Chondrocyte (in vitro differentiated cells): ENCODE measurements around the gene DLG2. TPM values are rescaled to one million over a fixed set of nuclear protein-coding genes. Genes with fewer than 3 reads are reported as not detected.

Experiments used
- DNase-seq: peaks from one replicate; pipeline ENCODE4 v3.0.0; 2021; ENCODE audit warnings: mixed read lengths, low spot score
- H3K27ac Mint-ChIP-seq: one replicate; pipeline ENCODE4 v1.8.0; 2021; ENCODE audit warnings: mild to moderate bottlenecking, moderate library complexity, mixed read lengths; ENCODE audit not compliant: unreplicated experiment
- H3K27me3 Mint-ChIP-seq: 2 replicates; pipeline ENCODE4 v1.8.0; 2021; ENCODE audit warnings: low read depth, mixed read lengths
- H3K36me3 Mint-ChIP-seq: 2 replicates; pipeline ENCODE4 v1.8.0; 2021; ENCODE audit warnings: low read depth, mixed read lengths
- H3K4me1 Mint-ChIP-seq: 2 replicates; pipeline ENCODE4 v1.8.0; 2021; ENCODE audit warnings: low read depth, mild to moderate bottlenecking, mixed read lengths
- H3K4me3 Mint-ChIP-seq: one replicate; pipeline ENCODE4 v1.8.0; 2021; ENCODE audit warnings: mild to moderate bottlenecking, moderate library complexity, mixed read lengths; ENCODE audit not compliant: unreplicated experiment
- H3K9me3 Mint-ChIP-seq: 2 replicates; pipeline ENCODE4 v1.8.0; 2021; ENCODE audit warnings: low read depth, mixed read lengths
- total RNA-seq: library from RNA; stranded (reverse); gene quantifications from 3 replicates; pipeline ENCODE4 v1.2.1, GENCODE V29; 2021
- TF ChIP-seq, protein P1 (sequence below): fragments of 200-600 bp; sonication (generic); IDR thresholded peaks from 2 replicates; pipeline ENCODE4 v1.5.0; 2021; ENCODE audit warnings: antibody characterized with exemption, mild to moderate bottlenecking, moderate library complexity

Gene DLG2
- total RNA-seq, 1 donor from 2014 or later = 1.3 TPM

DNA sequence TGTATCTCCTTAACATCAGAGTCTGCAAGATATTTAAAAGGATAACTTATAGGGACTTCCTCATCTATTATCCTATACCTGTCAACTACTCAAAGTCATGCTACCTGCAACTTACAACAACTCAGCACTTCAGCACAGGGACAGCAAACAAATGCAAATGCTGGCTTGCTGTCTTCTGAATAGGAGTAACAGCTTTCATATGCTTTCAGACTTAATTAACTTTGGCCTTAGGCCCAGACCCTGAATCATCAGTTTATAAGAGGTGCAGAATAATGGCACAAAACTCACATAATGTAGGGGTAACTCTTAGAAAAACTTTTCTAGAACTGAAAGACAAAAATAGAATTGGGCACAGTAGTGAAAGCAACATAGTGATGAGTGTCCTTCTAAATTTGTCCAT lies 953.4 kb downstream of the DLG2 start:
- H3K27me3 Mint-ChIP-seq = peaks cover 3% of the 10 kb centered on the region
- TF ChIP-seq, protein P1, sequence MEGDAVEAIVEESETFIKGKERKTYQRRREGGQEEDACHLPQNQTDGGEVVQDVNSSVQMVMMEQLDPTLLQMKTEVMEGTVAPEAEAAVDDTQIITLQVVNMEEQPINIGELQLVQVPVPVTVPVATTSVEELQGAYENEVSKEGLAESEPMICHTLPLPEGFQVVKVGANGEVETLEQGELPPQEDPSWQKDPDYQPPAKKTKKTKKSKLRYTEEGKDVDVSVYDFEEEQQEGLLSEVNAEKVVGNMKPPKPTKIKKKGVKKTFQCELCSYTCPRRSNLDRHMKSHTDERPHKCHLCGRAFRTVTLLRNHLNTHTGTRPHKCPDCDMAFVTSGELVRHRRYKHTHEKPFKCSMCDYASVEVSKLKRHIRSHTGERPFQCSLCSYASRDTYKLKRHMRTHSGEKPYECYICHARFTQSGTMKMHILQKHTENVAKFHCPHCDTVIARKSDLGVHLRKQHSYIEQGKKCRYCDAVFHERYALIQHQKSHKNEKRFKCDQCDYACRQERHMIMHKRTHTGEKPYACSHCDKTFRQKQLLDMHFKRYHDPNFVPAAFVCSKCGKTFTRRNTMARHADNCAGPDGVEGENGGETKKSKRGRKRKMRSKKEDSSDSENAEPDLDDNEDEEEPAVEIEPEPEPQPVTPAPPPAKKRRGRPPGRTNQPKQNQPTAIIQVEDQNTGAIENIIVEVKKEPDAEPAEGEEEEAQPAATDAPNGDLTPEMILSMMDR = no peak
- H3K4me3 Mint-ChIP-seq = no peak overlapping the region
- DNase-seq = no peak
- no peaks in the 10 kb centered on the region for H3K4me1 Mint-ChIP-seq
- H3K27ac Mint-ChIP-seq = no peak overlapping the region
- H3K36me3 Mint-ChIP-seq = no peaks in the 10 kb centered on the region
- H3K9me3 Mint-ChIP-seq = peaks cover 3% of the 10 kb centered on the region

DNA sequence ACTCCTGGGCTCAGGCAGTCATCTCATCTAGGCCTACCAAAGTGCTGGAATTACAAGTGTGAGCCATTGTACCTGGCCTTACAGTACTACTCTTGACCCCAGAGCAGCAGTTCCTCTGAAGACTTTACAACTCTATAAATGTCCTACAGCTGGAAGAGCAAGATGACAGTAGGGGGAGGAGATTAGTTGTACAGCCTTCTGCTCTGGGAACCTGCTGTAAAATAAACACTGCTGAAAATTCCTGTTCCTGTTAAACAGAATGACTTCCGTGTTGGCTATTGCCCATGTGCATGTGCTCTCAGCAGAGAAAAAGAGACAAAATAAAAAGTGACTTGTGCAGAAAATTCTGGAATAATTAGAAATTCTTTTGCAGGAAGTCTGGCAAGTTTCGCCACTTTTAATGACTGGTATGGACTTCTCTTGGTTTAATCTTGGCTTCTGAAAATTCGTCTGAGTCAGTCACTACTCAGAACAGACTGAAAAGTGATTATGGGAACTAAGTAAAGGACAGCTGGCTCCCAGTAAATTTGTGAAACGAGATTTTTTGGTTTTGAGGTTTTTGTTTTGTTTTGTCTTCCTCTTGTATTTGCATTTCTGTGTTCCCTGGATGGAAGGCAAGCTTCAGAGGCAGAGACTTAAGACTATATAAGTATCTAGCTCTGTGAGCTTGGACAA lies 955.7 kb downstream of the DLG2 start:
- H3K4me1 Mint-ChIP-seq = no peaks in the 10 kb centered on the region
- H3K27me3 Mint-ChIP-seq = no peaks in the 10 kb centered on the region
- H3K27ac Mint-ChIP-seq = no peak overlapping the region
- no peak overlapping the region for H3K4me3 Mint-ChIP-seq
- TF ChIP-seq, protein P1 = no peak
- no peak for DNase-seq
- H3K9me3 Mint-ChIP-seq = peaks cover 3% of the 10 kb centered on the region
- no peaks in the 10 kb centered on the region for H3K36me3 Mint-ChIP-seq

DNA sequence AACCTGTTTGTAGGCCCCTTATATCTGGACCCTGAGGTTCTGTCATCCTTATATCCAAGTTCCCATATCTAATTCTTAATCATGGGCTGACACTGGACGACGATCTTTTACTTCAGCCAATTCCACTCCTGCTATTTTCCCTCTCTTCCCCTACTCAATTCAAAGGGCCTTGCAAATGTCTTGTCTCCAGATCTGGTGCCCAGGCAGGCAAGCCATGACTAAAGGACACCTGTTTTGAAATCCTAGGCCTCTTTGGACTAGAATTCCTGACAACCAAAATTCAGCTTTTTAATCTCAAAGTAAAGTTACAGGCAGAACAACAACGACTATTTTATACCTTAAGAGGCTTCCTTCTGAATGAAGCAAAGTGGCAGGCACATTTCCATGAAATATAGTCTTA lies 963.4 kb downstream of the DLG2 start:
- TF ChIP-seq, protein P1 = no peak
- Mint-ChIP-seq H3K9me3 (no peaks in the 10 kb centered on the region), H3K36me3 (no peaks in the 10 kb centered on the region), H3K27ac (no peak overlapping the region), H3K4me3 (no peak overlapping the region), H3K27me3 (peaks cover 2% of the 10 kb centered on the region), H3K4me1 (no peaks in the 10 kb centered on the region)
- DNase-seq = no peak

DNA sequence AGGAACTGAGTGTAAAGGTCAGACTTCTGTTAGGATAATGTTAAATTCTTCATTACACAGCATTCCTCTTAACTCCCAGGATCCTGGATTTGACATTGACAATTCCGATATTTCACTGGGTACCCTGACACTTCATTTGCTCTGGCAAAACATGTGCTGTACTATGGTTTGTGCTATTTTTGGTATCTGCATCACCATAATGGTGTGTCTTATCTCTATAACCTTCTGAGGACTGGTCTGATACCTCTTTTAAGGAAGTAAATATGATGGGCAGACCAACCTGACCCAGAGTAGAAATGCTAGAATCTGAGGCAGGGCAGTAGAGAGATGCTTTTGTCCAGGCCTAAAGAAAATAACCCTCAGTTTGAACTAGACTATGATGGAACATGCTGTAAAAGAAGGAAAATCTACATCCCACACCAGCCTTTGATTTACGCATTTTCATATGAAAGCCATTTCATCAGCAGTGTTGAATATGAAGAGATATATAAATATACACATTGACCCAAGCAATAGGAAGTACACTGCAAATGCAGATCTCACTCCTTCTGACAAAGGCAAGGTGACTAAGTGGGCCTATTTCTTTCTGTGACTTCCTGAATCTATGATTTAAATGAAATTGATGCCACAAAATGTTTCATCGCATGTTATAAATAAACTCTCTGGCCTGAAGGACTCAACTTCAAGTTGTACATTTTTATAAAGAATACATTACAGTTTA lies 966.7 kb downstream of the DLG2 start:
- H3K27ac Mint-ChIP-seq = no peak overlapping the region
- no peaks in the 10 kb centered on the region for H3K9me3 Mint-ChIP-seq
- TF ChIP-seq, protein P1 = no peak
- H3K36me3 Mint-ChIP-seq = no peaks in the 10 kb centered on the region
- DNase-seq = no peak
- no peaks in the 10 kb centered on the region for H3K4me1 Mint-ChIP-seq
- peaks cover 3% of the 10 kb centered on the region for H3K27me3 Mint-ChIP-seq
- no peak overlapping the region for H3K4me3 Mint-ChIP-seq

DNA sequence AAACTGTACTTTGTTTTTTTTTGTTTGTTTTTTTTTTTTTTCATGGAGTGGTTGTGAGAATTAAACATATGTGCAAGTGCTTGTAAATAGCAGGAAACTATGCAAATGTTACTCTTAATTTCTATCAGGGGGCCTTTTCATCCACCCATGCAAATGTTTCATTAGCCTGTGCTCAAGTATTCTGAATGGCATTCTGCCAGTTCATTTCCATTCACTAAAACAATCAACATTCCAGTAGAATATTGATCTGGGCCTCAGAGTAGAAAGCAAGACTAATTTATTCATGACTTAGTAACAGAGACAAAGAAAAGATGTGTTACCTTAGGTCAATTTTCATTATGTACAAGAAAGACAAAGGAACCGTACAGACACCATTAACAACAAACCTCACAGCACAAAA lies 971.4 kb downstream of the DLG2 start:
- TF ChIP-seq, protein P1 = no peak
- H3K27me3 Mint-ChIP-seq = peaks cover 5% of the 10 kb centered on the region
- H3K27ac Mint-ChIP-seq = no peak overlapping the region
- no peak for DNase-seq
- no peak overlapping the region for H3K4me3 Mint-ChIP-seq
- H3K4me1 Mint-ChIP-seq = no peaks in the 10 kb centered on the region
- H3K9me3 Mint-ChIP-seq = no peaks in the 10 kb centered on the region
- H3K36me3 Mint-ChIP-seq = no peaks in the 10 kb centered on the region
